ENCODE data around the gene FAM234B. TPM values are rescaled to one million over a fixed set of nuclear protein-coding genes. Genes with fewer than 3 reads are reported as not detected.
A peak's percentile ranks its signal among the peaks of the same experiment; 100 is the strongest.

The FAM234B gene
- total RNA-seq, 1 experiment from 2014 or later: 25.9 TPM

DNA sequence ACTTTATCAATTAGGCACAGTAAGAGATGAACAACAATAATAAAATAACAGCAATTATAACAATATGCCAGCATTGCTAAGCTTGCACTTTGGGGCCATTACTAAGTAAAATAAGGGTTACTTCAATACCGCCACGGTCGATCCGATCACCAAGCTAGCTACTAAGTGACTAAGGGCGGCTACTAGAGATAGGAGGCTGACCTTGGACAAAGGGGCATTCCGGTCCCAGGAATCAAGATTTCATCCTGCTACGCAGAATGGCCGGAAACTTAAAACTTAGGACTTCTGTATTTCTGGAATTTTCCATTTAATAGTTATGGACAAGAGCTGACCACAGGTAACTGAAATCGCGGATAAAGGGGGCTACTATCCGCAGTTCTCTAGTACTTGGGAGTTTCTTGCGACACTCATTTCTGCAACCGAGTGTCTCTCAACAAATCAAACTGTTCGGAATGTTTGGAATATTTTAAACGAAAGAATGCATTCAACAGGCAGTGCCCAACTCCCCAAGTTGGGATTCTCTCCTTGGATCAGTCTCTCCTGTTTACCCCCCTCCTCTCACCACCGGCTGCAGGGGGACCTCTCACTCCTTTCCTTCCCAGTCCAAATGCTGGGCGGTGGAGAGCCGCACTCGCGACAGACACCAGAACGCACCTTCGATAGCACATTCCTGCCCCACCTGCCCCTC is 44.8 kb upstream of the FAM234B start:
- peak overlapping the region; percentile 67; the same call in 1 of the 2 replicates for H3K27ac Mint-ChIP-seq
- TF ChIP-seq, protein P1, sequence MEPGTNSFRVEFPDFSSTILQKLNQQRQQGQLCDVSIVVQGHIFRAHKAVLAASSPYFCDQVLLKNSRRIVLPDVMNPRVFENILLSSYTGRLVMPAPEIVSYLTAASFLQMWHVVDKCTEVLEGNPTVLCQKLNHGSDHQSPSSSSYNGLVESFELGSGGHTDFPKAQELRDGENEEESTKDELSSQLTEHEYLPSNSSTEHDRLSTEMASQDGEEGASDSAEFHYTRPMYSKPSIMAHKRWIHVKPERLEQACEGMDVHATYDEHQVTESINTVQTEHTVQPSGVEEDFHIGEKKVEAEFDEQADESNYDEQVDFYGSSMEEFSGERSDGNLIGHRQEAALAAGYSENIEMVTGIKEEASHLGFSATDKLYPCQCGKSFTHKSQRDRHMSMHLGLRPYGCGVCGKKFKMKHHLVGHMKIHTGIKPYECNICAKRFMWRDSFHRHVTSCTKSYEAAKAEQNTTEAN (CRISPR knock-in tag; IDR thresholded peaks at IDR 0.05): no peak
- TF ChIP-seq, protein P2, sequence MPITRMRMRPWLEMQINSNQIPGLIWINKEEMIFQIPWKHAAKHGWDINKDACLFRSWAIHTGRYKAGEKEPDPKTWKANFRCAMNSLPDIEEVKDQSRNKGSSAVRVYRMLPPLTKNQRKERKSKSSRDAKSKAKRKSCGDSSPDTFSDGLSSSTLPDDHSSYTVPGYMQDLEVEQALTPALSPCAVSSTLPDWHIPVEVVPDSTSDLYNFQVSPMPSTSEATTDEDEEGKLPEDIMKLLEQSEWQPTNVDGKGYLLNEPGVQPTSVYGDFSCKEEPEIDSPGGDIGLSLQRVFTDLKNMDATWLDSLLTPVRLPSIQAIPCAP (CRISPR knock-in tag; IDR thresholded peaks at IDR 0.05): no peak
- no peak for TF ChIP-seq FOXK1 (CRISPR knock-in tag; IDR thresholded peaks at IDR 0.05)
- no peak for TF ChIP-seq AR (CRISPR knock-in tag; IDR thresholded peaks at IDR 0.05)
- TF ChIP-seq TEAD1 (CRISPR knock-in tag; IDR thresholded peaks at IDR 0.05): no peak
- TF ChIP-seq NR2C2 (CRISPR knock-in tag; IDR thresholded peaks at IDR 0.05): no peak
- TF ChIP-seq, protein P3, sequence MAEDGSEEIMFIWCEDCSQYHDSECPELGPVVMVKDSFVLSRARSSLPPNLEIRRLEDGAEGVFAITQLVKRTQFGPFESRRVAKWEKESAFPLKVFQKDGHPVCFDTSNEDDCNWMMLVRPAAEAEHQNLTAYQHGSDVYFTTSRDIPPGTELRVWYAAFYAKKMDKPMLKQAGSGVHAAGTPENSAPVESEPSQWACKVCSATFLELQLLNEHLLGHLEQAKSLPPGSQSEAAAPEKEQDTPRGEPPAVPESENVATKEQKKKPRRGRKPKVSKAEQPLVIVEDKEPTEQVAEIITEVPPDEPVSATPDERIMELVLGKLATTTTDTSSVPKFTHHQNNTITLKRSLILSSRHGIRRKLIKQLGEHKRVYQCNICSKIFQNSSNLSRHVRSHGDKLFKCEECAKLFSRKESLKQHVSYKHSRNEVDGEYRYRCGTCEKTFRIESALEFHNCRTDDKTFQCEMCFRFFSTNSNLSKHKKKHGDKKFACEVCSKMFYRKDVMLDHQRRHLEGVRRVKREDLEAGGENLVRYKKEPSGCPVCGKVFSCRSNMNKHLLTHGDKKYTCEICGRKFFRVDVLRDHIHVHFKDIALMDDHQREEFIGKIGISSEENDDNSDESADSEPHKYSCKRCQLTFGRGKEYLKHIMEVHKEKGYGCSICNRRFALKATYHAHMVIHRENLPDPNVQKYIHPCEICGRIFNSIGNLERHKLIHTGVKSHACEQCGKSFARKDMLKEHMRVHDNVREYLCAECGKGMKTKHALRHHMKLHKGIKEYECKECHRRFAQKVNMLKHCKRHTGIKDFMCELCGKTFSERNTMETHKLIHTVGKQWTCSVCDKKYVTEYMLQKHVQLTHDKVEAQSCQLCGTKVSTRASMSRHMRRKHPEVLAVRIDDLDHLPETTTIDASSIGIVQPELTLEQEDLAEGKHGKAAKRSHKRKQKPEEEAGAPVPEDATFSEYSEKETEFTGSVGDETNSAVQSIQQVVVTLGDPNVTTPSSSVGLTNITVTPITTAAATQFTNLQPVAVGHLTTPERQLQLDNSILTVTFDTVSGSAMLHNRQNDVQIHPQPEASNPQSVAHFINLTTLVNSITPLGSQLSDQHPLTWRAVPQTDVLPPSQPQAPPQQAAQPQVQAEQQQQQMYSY (CRISPR knock-in tag; IDR thresholded peaks at IDR 0.05): no peak
- TF ChIP-seq NFATC4 (CRISPR knock-in tag; IDR thresholded peaks at IDR 0.05): no peak
- TF ChIP-seq ZNF425 (CRISPR knock-in tag; conservative IDR thresholded peaks at IDR 0.05): no peak
- TF ChIP-seq, protein P4, sequence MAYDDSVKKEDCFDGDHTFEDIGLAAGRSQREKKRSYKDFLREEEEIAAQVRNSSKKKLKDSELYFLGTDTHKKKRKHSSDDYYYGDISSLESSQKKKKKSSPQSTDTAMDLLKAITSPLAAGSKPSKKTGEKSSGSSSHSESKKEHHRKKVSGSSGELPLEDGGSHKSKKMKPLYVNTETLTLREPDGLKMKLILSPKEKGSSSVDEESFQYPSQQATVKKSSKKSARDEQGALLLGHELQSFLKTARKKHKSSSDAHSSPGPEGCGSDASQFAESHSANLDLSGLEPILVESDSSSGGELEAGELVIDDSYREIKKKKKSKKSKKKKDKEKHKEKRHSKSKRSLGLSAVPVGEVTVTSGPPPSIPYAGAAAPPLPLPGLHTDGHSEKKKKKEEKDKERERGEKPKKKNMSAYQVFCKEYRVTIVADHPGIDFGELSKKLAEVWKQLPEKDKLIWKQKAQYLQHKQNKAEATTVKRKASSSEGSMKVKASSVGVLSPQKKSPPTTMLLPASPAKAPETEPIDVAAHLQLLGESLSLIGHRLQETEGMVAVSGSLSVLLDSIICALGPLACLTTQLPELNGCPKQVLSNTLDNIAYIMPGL (CRISPR knock-in tag; IDR thresholded peaks at IDR 0.05): no peak
- no peak for TF ChIP-seq PREB (CRISPR knock-in tag; IDR thresholded peaks at IDR 0.05; ENCODE audit: borderline replicate concordance)
- TF ChIP-seq ZNF416 (CRISPR knock-in tag; IDR thresholded peaks at IDR 0.05): no peak
- TF ChIP-seq TCF7 (CRISPR knock-in tag; IDR thresholded peaks at IDR 0.05; ENCODE audit: low read depth): no peak
- no peak for TF ChIP-seq E2F5 (CRISPR knock-in tag; IDR thresholded peaks at IDR 0.05)
- H3K9me3 Mint-ChIP-seq: no peaks in the 10 kb centered on the region
- no peak for DNase-seq (ENCODE audit: low spot score)
- ChIA-PET POLR2A (no interaction called here), CTCF (interaction anchor here (1.0 to 1.6 kb wide), 6 partner anchors 14 to 213 kb away, joined by 3 to 6 read pairs (median 4); no protein-coding TSS in a partner anchor)
- no peak; the same call in 1 of the 2 replicates for ATAC-seq
- peak overlapping the region; percentile 96 for H3K4me3 Mint-ChIP-seq
- H3K4me1 Mint-ChIP-seq: peaks cover 51% of the 10 kb centered on the region
- H3K36me3 Mint-ChIP-seq: peaks cover under 1% of the 10 kb centered on the region; the same call in 1 of the 2 replicates
- H3K27me3 Mint-ChIP-seq (ENCODE audit: low read depth): peaks cover 28% of the 10 kb centered on the region

Data from WTC11 (cell line).